Activated CD8-positive, alpha-beta T cell treated with anti-CD3 and anti-CD28 coated beads for 36 hours (primary cell): ENCODE results near the gene SH2D2A. TPM values are rescaled to one million over a fixed set of nuclear protein-coding genes. Genes with fewer than 3 reads are reported as not detected.

Experiments
- ATAC-seq: fragments of 200-7000 bp; cut with Tn5 transposase; one replicate; pipeline ENCODE4 v1.10.0; 2021; ENCODE audit warnings: mild to moderate bottlenecking, moderate library complexity
- CTCF ChIA-PET: fragments of 350-600 bp; sonication (Branson Sonifier 250); formaldehyde crosslinking; loops from one replicate; lab custom pipeline; 2021; ENCODE audit warnings: antibody characterized with exemption; lab: Charles Lee
- POLR2A ChIA-PET: fragments of 350-600 bp; sonication (Branson Sonifier 250); formaldehyde crosslinking; loops from one replicate; lab custom pipeline; 2021; ENCODE audit warnings: antibody characterized with exemption; lab: Charles Lee
- DNase-seq: peaks from one replicate; pipeline ENCODE4 v3.0.0-alpha.2; 2020
- H3K27ac Mint-ChIP-seq: one replicate; pipeline ENCODE4 v1.8.0; 2021; ENCODE audit warnings: mild to moderate bottlenecking, mixed read lengths
- H3K27me3 Mint-ChIP-seq: one replicate; pipeline ENCODE4 v1.8.0; 2021; ENCODE audit warnings: mixed read lengths
- H3K36me3 Mint-ChIP-seq: one replicate; pipeline ENCODE4 v1.8.0; 2021; ENCODE audit warnings: low read depth, mixed read lengths
- H3K4me1 Mint-ChIP-seq: one replicate; pipeline ENCODE4 v1.8.0; 2021; ENCODE audit warnings: low read depth, mixed read lengths
- H3K4me3 Mint-ChIP-seq: one replicate; pipeline ENCODE4 v1.8.0; 2021; ENCODE audit warnings: mild to moderate bottlenecking, moderate library complexity, mixed read lengths
- H3K9me3 Mint-ChIP-seq: one replicate; pipeline ENCODE4 v1.8.0; 2021; ENCODE audit warnings: mixed read lengths
- CTCF ChIP-seq: fragments of 200-600 bp; IDR thresholded peaks from one replicate; pipeline ENCODE4 v1.8.0; 2022; ENCODE audit warnings: antibody characterized with exemption, mild to moderate bottlenecking
- intact Hi-C: fragments of 100-400 bp; cut with micrococcal nuclease; formaldehyde crosslinking; loops from one replicate; pipeline ENCODE4 v1.10.0; 2022
- total RNA-seq, 2 experiments: library from RNA; stranded (reverse); gene quantifications; one replicate each; pipeline ENCODE4 v1.2.3, GENCODE V29; 2021

Gene SH2D2A
- total RNA-seq, 2 experiments from 2014 or later: 297 to 315 TPM

- TF ChIP-seq CTCF: no peak
- ChIA-PET CTCF (interaction anchor here (3.7 to 10.4 kb wide), 3 partner anchors 35 to 77 kb away, joined by 24 to 214 read pairs (median 43); partner anchors contain the start of genes INSRR and NTRK1), POLR2A (interaction anchor here (0.8 to 5.0 kb wide), 12 partner anchors 10 to 114 kb away, joined by 3 to 21 read pairs (median 7); partner anchors contain the start of genes INSRR, NTRK1 and SH2D2A)
- Mint-ChIP-seq H3K27ac (peak overlapping the region; percentile 39), H3K36me3 (peaks cover 34% of the 10 kb centered on the region), H3K9me3 (no peaks in the 10 kb centered on the region), H3K4me3 (no peak overlapping the region), H3K27me3 (no peaks in the 10 kb centered on the region), H3K4me1 (peaks cover 23% of the 10 kb centered on the region)
- intact Hi-C loops: loop anchor here (5.0 kb wide), 1 partner anchor 54 kb away; the partner anchor contains the start of gene INSRR
- DNase-seq (no peak), ATAC-seq (peak; percentile 11)
These were observed 13.4 kb downstream of the SH2D2A start for GRCh38 chr1:156803086-156803851.

GRCh38 chr1:156802421-156802935 lies 14.2 kb downstream of the SH2D2A start:
- ATAC-seq (peak; percentile 7), DNase-seq (no peak)
- no peak for TF ChIP-seq CTCF
- H3K9me3 Mint-ChIP-seq: no peaks in the 10 kb centered on the region
- H3K36me3 Mint-ChIP-seq: peaks cover 31% of the 10 kb centered on the region
- H3K4me1 Mint-ChIP-seq: peaks cover 15% of the 10 kb centered on the region
- POLR2A ChIA-PET: interaction anchor here (0.8 to 5.0 kb wide), 12 partner anchors 10 to 113 kb away, joined by 3 to 21 read pairs (median 7); partner anchors contain the start of genes INSRR, ISG20L2, METTL25B and NTRK1
- H3K27me3 Mint-ChIP-seq: no peaks in the 10 kb centered on the region
- CTCF ChIA-PET: interaction anchor here (1.2 to 10.4 kb wide), 5 partner anchors 36 to 125 kb away, joined by 5 to 214 read pairs (median 24); partner anchors contain the start of genes INSRR and NTRK1
- no peak overlapping the region for H3K4me3 Mint-ChIP-seq
- H3K27ac Mint-ChIP-seq: peak overlapping the region; percentile 60
- intact Hi-C loops: loop anchor here (5.0 kb wide), 1 partner anchor 55 kb away; the partner anchor contains the start of gene INSRR

- ChIA-PET CTCF (interaction anchor here (1.2 to 10.4 kb wide), 9 partner anchors 9 to 126 kb away, joined by 4 to 214 read pairs (median 6); partner anchors contain the start of genes INSRR and NTRK1), POLR2A (interaction anchor here (0.6 to 5.0 kb wide), 16 partner anchors 9 to 163 kb away, joined by 3 to 20 read pairs (median 4); partner anchors contain the start of genes INSRR, ISG20L2, METTL25B and NTRK1)
- H3K4me1 Mint-ChIP-seq: peaks cover 8% of the 10 kb centered on the region
- ATAC-seq (no peak), DNase-seq (no peak)
- H3K27me3 Mint-ChIP-seq: no peaks in the 10 kb centered on the region
- H3K27ac Mint-ChIP-seq: peak overlapping the region; percentile 60
- no peak overlapping the region for H3K4me3 Mint-ChIP-seq
- peaks cover 28% of the 10 kb centered on the region for H3K36me3 Mint-ChIP-seq
- H3K9me3 Mint-ChIP-seq: no peaks in the 10 kb centered on the region
- intact Hi-C loops: loop anchor here (5.0 kb wide), 1 partner anchor 56 kb away; the partner anchor contains the start of gene INSRR
- no peak for TF ChIP-seq CTCF
These were observed 15.1 kb downstream of the SH2D2A start for GRCh38 chr1:156801409-156802121.

GRCh38 chr1:156797212-156797871 lies 19.3 kb downstream of the SH2D2A start:
- Mint-ChIP-seq H3K4me3 (no peak overlapping the region), H3K4me1 (peaks cover 6% of the 10 kb centered on the region), H3K27me3 (no peaks in the 10 kb centered on the region), H3K36me3 (peaks cover 45% of the 10 kb centered on the region), H3K27ac (no peak overlapping the region), H3K9me3 (no peaks in the 10 kb centered on the region)
- POLR2A ChIA-PET: interaction anchor here (1.0 to 3.3 kb wide), 5 partner anchors 10 to 63 kb away, joined by 3 to 17 read pairs (median 11); partner anchors contain the start of gene NTRK1
- CTCF ChIA-PET: interaction anchor here (0.6 to 10.4 kb wide), 31 partner anchors 9 to 149 kb away, joined by 3 to 214 read pairs (median 4); partner anchors contain the start of genes INSRR, NES, NTRK1 and PEAR1
- intact Hi-C loops: no loop called here
- peak; percentile 84 for ATAC-seq
- peak; percentile 91 for TF ChIP-seq CTCF
- peak; percentile 77 for DNase-seq
